A673 (cell line): ENCODE measurements around the gene ENTPD7.

Experiments
- EZH2 ChIP-seq: fragments of 200-600 bp; sonication (generic); IDR thresholded peaks from 2 replicates; pipeline ENCODE4 v1.6.1; 2017; ENCODE audit warnings: borderline replicate concordance, low read depth, mild to moderate bottlenecking, mixed read lengths, antibody characterized with exemption, low read length; ENCODE audit not compliant: poor library complexity, severe bottlenecking
- TF ChIP-seq, protein P1 (sequence below): fragments of 300-800, 200-600 bp; sonication (generic); conservative IDR thresholded peaks from 2 replicates; pipeline ENCODE4 v1.5.1; 2017; ENCODE audit warnings: low read depth, mild to moderate bottlenecking, antibody characterized with exemption, low read length, moderate library complexity, mixed read lengths

GRCh38 chr10:99709480-99710229 lies 50.3 kb downstream of the ENTPD7 start:
- no peak for TF ChIP-seq EZH2
- TF ChIP-seq, protein P1, sequence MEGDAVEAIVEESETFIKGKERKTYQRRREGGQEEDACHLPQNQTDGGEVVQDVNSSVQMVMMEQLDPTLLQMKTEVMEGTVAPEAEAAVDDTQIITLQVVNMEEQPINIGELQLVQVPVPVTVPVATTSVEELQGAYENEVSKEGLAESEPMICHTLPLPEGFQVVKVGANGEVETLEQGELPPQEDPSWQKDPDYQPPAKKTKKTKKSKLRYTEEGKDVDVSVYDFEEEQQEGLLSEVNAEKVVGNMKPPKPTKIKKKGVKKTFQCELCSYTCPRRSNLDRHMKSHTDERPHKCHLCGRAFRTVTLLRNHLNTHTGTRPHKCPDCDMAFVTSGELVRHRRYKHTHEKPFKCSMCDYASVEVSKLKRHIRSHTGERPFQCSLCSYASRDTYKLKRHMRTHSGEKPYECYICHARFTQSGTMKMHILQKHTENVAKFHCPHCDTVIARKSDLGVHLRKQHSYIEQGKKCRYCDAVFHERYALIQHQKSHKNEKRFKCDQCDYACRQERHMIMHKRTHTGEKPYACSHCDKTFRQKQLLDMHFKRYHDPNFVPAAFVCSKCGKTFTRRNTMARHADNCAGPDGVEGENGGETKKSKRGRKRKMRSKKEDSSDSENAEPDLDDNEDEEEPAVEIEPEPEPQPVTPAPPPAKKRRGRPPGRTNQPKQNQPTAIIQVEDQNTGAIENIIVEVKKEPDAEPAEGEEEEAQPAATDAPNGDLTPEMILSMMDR, result no peak
